Measurements from ENCODE around the gene KNCN.

KNCN gene

GRCh38 chr1:46551597-46552095 lies at the start of gene KNCN:
KNCN (minus strand) TSS chr1:46551647; CDS start chr1:46551215, 432 bp downstream.
- DNase-seq: no peak

DNA sequence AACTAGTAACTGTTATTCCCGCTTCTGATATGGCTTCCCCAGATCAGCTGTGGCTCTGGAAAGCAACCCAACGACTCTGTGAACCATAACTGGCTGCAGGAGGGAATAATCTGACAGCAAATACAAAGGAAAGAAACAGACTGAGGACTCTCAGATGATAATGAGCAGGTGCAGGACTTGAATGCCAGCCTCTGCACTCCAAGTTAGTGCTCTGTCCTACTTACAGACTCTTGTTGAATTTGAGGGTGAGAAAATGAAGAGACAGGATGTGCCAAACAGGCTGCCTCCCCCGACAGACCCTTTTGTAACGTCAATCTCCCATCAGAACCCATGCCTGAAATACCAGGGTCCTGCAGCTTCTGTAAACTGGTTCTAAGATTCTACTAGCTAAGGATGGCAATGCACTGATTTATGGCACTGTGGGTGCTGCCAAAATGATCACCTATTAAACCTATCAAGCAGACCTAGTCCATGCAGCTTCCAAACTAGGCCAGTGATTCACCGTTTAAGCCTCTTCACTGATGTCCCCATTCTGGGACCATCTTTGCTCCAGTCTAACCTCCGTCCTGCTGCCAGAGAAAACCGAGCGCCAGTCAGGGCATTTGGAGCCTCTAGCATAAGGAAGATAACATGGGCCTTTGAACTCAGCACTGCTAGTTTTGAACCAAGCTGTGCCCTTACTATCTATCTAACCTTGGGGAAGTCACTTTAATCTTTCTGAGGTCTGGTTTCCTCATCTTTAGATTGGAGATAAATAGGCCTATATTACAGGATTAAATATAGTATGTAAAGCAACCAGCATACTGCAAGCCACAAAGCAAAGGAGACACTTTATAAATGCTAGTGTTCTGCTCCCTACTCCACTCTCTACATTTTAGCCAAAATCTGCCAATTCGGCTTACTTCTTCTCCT lies 47.9 kb upstream of the KNCN start:
- no peak for DNase-seq

- DNase-seq: no peak
These were observed 45.4 kb upstream of the KNCN start for GRCh38 chr1:46596846-46597245.

DNA sequence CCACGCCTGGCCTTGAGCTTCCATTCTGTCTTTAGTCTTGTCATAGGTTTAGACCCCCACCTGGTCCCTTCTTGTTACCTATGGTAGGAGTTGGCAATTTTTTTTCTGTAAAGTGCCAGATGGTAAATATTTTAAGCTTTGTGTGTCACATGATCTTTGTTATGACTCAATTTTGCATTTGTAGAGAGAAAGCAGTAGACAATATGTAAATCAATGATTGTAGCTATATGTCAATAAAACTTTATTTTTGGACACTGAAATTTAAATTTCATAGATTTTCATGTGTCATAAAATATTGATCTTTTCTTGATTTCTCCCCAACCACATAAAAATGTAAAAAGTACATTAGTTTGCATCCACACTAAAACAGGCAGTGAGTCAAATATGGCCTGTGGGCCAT lies 44.6 kb upstream of the KNCN start:
- DNase-seq: no peak

GRCh38 chr1:46595127-46595526 lies 43.7 kb upstream of the KNCN start:
- peak; percentile 45 to 67 for DNase-seq

GRCh38 chr1:46594063-46594462 lies 42.6 kb upstream of the KNCN start:
- DNase-seq: no peak

DNA sequence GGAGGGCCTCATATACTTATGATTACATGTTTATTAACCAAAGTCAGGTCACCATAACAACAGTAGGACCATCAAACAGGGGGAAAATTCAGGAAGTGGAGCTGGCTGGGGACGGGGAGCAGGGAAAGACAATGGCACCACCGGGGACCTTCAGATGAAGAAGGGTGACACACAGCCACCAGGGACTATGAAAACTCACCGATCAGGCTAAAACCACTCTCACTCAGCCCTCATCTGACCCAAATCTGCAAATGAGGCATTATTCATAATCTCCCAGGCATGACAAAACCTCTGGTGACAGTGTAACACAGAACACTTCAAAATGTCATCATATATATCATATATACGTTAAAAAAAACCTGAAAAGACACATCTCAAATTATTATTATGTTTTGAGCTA lies 41.4 kb upstream of the KNCN start:
- DNase-seq: no peak

GRCh38 chr1:46589529-46589928 lies 38.1 kb upstream of the KNCN start:
- no peak for DNase-seq

- peak in 1 of 2 donors; percentile 20 for DNase-seq
These were observed 35.6 kb upstream of the KNCN start for GRCh38 chr1:46587069-46587468.

DNA sequence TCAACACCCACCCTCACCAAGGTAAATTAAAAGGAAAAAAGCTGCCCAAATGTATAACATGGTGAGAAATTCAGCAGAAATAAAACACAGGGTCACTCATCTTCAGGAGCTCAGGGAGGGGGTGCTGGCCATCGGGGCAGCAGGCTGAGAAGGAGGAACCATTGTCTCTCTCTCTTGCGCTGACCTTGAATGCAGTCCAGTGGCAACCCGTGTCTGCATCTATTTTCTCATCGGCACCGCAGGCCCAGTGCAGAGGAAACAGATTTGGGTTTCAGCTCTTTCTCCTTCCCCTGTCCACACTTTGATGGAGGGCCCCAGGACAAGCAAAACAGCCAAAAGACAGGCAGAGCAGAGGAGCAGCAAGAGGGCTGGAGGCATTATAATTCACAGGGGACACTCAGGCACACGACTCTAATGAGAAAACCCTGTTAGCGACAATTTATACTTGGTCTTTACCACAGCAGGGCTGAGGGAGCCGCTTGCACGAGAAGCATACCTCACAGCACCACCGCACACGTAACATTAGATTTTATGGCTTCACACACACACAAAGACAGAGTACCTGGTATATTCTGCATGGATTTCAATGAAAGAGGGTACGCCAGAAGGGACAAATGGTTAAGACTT lies 34.0 kb upstream of the KNCN start:
- no peak for DNase-seq

GRCh38 chr1:46583494-46583893 lies 32.0 kb upstream of the KNCN start:
- no peak for DNase-seq

DNA sequence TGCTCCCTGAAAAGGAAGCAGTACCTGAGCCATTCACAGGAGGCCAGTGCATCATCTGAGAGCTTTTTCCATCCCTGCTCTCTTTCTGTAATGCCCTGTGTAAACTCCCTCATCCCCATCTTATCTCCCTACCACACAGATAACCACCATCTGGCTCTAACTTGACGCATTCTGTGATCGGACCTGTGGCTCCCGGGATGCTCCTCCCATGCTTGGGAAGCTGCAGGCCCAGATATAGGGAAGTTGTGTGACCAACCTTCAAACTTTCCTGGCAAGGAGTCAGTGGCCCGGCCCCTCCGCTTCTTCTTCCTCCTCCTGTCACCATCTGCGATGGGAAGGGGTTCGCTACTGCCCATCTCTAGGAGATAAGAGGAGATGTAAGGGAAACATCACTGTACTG lies 31.5 kb upstream of the KNCN start:
- DNase-seq: no peak

GRCh38 chr1:46581681-46582455 lies 30.4 kb upstream of the KNCN start:
- DNase-seq: peak in 1 of 2 donors; percentile 23

DNA sequence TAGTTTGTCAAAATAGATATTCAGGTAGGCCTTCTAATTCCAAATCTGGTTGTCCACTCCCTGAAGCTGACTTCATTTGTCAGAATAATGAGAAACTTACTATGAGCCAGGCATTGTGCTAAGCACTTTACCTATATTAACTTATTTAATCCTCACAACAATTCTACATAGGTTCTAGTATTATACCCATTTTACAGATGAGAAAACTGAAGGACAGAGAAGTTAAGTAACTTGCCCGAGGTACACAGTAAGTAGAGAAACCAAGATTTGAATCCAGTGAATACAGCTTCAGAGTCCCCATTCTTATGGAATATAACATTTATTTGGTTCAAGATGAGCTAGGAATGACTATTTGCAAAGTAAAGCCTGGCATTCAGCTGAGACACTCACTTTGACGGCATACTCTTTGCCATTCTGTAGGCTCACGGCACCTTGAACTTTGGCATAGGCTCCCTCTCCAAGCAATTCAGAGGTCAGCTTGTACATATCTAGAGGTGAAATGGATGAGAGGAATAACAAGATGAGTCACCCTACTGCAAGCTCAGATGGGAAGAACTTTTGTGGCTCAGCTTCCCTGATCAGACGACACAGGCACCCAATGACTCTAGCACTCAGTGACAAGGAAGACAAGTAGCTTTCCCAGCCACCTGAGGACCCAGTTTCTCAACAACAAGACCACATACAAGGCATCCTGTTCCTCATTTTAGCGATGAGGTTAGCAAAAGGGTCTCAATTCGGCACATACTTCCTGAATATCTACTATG lies 28.9 kb upstream of the KNCN start:
- no peak for DNase-seq

- no peak for DNase-seq
These were observed 26.2 kb upstream of the KNCN start for GRCh38 chr1:46577671-46578070.

GRCh38 chr1:46576596-46576995 lies 25.1 kb upstream of the KNCN start:
- DNase-seq: no peak

- no peak for DNase-seq
These were observed 24.3 kb upstream of the KNCN start for GRCh38 chr1:46575778-46576177.

DNA sequence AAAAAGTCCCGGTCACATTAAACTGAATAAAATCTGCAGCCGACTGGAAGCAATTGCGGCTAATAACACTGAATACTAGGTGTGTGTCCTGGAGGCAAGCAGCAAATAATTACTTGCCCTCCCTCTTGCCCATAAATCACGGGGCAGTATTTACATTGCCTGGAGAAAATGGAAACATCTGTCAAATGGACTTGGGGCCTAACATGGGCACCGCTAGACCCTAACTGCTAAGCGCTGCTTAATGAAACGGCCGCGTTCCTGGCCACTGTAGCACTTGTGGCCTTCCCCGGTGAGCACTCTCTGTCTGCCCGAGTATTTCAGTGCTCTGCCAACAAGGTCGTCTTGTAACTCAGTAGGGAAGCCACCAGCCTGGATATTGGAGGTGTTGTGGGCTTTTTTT lies 23.9 kb upstream of the KNCN start:
- DNase-seq: no peak

GRCh38 chr1:46571691-46572225 lies 20.3 kb upstream of the KNCN start:
- no peak for DNase-seq

- DNase-seq: no peak
These were observed 18.7 kb upstream of the KNCN start for GRCh38 chr1:46569884-46570725.

DNA sequence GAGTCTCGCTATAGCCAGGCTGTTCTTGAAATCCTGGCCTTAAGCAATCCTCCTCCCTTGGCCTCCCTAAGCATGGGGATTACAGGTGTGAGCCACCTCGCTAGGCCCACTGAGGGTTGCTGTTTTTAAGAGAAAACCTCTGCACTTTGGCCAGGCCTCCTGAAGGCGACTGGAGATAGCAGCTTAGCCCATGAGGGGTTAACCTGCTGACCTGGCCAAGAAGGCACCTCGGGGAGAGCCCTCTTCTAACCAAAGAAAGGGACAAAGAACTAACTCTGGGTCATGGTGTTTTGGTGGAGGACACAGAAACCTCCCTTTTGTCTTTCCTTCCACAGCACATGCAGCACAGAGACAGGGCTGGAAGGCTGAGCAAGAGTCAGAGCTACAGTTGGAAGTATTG lies 17.7 kb upstream of the KNCN start:
- DNase-seq: no peak
